Tibial artery (tissue), 4 donors: ENCODE measurements around the gene SUSD3.

Experiments
- DNase-seq, 2 donors: peaks; one replicate each; pipeline ENCODE4 v3.0.0-alpha.2; 2019
- H3K27ac ChIP-seq, 2 donors: fragments of 200-600 bp; sonication (generic) in 1 of 2; 1 replicate in 1 of 2; 2 replicates in 1 of 2; pipeline ENCODE4 v1.5.1; 2018 to 2019; ENCODE audit warnings: mild to moderate bottlenecking in 1 of 2
- H3K27me3 ChIP-seq, 2 donors: fragments of 200-600 bp; sonication (generic) in 1 of 2; one replicate each; pipeline versions ENCODE4 v1.5.1 to v1.6.0; 2016 to 2019
- H3K36me3 ChIP-seq, 3 donors: fragments of 200-600 bp; sonication (generic) in 2 of 3; one replicate each; pipeline ENCODE4 v1.5.1; 2016 to 2019; ENCODE audit warnings: mild to moderate bottlenecking in 2 of 3
- H3K4me1 ChIP-seq, 4 donors: fragments of 200-600 bp; sonication (generic) in 2 of 4; 1 replicate in 3 of 4; 2 replicates in 1 of 4; pipeline ENCODE4 v1.5.1; 2016 to 2019
- H3K4me3 ChIP-seq, 2 donors: fragments of 200-600 bp; sonication (generic) in 1 of 2; 1 replicate in 1 of 2; 2 replicates in 1 of 2; pipeline ENCODE4 v1.5.1; 2018 to 2019; ENCODE audit warnings: mild to moderate bottlenecking in 2 of 2
- H3K9me3 ChIP-seq, 3 donors: fragments of 200-600 bp; sonication (generic) in 1 of 3; one replicate each; pipeline ENCODE4 v1.5.1; 2016 to 2019
- CTCF ChIP-seq, 2 experiments: fragments of 200-600 bp in 1 of 2; fragments of 450-650 bp in 1 of 2; IDR thresholded peaks; one replicate each; pipeline ENCODE4 v1.5.1; 2017 to 2019; ENCODE audit warnings: antibody characterized with exemption in 2 of 2, mild to moderate bottlenecking in 1 of 2, moderate library complexity in 1 of 2
- intact Hi-C: fragments of 100-400 bp; cut with DNase I; formaldehyde crosslinking; loops from one replicate; pipeline ENCODE4 v1.15.0; 2023; ENCODE audit warnings: low total_unique reads

Gene SUSD3

GRCh38 chr9:93030642-93031628 is 27.6 kb upstream of the SUSD3 start:
- Histone ChIP-seq H3K9me3 (no peaks in the 10 kb centered on the region), H3K27me3 (peaks cover 0 to 15% of the 10 kb centered on the region in 2 donors), H3K4me1 (no peaks in the 10 kb centered on the region), H3K4me3 (no peak overlapping the region), H3K36me3 (no peaks in the 10 kb centered on the region), H3K27ac (no peak overlapping the region)
- no peak for DNase-seq
- TF ChIP-seq CTCF (IDR thresholded peaks at IDR 0.05) = no peak
- intact Hi-C loops = no loop called here

DNA sequence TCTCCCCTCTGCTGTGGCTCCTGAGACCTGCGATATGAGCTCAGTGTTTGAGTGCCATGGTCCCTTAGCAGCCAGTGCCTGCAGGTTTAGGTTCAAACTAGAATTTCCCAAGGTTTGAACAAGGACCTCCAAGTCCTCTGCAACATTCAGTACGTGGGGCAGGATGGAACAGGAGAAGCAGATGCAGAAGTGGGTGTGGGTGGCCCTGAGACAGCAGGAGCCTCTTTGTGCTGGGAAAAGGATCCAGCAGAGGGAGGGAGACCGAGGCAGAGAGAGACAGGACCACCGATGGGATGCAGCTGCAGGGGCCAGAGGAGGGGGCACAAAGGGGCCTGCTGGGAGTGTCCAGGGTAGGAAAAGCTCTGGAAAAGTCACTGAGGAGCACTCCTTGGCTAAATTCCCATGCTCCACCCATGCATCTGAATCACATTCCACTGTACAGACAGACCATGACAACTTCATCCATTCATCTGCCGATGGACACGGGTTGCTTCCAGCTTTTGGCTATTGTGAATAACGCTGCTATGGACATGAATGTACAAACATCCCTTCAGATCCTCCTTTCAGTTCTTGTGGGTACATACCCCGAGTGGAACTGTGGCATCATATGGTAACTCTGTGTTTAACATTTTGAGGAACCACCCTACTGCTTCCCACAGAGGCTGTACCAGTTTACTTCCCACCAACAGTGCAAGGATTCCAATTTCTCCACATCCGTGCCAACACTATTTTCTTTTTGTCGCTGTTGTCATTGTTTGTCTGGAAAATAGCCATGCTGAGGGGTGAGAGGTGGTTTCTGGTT is 26.7 kb upstream of the SUSD3 start:
- intact Hi-C loops = no loop called here
- DNase-seq = no peak
- no peaks in the 10 kb centered on the region for H3K36me3 ChIP-seq
- peaks cover 0 to 15% of the 10 kb centered on the region in 2 donors for H3K27me3 ChIP-seq
- H3K4me3 ChIP-seq = no peak overlapping the region
- no peak for TF ChIP-seq CTCF (IDR thresholded peaks at IDR 0.05)
- no peaks in the 10 kb centered on the region for H3K4me1 ChIP-seq
- no peaks in the 10 kb centered on the region for H3K9me3 ChIP-seq
- H3K27ac ChIP-seq = no peak overlapping the region

- Histone ChIP-seq H3K27ac (no peak overlapping the region), H3K36me3 (no peaks in the 10 kb centered on the region), H3K27me3 (peaks cover 0 to 15% of the 10 kb centered on the region in 2 donors), H3K9me3 (no peaks in the 10 kb centered on the region), H3K4me1 (no peaks in the 10 kb centered on the region), H3K4me3 (no peak overlapping the region)
- DNase-seq = no peak
- intact Hi-C loops = no loop called here
- TF ChIP-seq CTCF (IDR thresholded peaks at IDR 0.05) = no peak
These were observed 26.0 kb upstream of the SUSD3 start for GRCh38 chr9:93032545-93032944.

- no peaks in the 10 kb centered on the region for H3K4me1 ChIP-seq
- DNase-seq = no peak
- H3K9me3 ChIP-seq = no peaks in the 10 kb centered on the region
- H3K36me3 ChIP-seq = no peaks in the 10 kb centered on the region
- intact Hi-C loops = no loop called here
- H3K4me3 ChIP-seq = no peak overlapping the region
- H3K27ac ChIP-seq = no peak overlapping the region
- peaks cover 0 to 15% of the 10 kb centered on the region in 2 donors for H3K27me3 ChIP-seq
- no peak for TF ChIP-seq CTCF (IDR thresholded peaks at IDR 0.05)
These were observed 25.0 kb upstream of the SUSD3 start for GRCh38 chr9:93033531-93033930.

GRCh38 chr9:93035106-93035660 is 23.3 kb upstream of the SUSD3 start:
- H3K36me3 ChIP-seq = no peaks in the 10 kb centered on the region
- intact Hi-C loops = no loop called here
- H3K4me1 ChIP-seq = no peaks in the 10 kb centered on the region
- H3K27me3 ChIP-seq = peaks cover 0 to 15% of the 10 kb centered on the region in 2 donors
- no peak for DNase-seq
- TF ChIP-seq CTCF (IDR thresholded peaks at IDR 0.05) = no peak
- no peak overlapping the region for H3K27ac ChIP-seq
- H3K4me3 ChIP-seq = no peak overlapping the region
- H3K9me3 ChIP-seq = no peaks in the 10 kb centered on the region
